ENCODE results near the gene NUP133.

DNA sequence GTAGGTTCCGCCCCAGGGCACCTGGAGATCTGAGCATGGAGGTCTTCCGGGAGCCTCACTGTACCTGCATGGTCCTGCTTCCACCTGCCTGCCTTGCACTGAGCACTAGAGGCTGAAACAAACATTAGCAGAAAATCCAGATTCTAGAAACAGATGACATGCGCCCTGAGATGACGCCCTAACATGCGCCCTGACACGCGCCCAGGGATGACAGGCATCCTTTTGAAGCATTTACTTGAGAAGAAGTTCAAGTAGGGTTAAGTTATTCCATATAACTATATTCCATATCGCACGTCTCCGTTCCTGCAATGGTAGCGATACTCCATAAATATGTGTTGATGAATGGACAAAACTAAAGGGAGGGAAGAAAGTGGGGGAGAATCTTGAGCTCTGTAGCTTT is 87.9 kb downstream of the NUP133 start:
- TF ChIP-seq, protein P1, sequence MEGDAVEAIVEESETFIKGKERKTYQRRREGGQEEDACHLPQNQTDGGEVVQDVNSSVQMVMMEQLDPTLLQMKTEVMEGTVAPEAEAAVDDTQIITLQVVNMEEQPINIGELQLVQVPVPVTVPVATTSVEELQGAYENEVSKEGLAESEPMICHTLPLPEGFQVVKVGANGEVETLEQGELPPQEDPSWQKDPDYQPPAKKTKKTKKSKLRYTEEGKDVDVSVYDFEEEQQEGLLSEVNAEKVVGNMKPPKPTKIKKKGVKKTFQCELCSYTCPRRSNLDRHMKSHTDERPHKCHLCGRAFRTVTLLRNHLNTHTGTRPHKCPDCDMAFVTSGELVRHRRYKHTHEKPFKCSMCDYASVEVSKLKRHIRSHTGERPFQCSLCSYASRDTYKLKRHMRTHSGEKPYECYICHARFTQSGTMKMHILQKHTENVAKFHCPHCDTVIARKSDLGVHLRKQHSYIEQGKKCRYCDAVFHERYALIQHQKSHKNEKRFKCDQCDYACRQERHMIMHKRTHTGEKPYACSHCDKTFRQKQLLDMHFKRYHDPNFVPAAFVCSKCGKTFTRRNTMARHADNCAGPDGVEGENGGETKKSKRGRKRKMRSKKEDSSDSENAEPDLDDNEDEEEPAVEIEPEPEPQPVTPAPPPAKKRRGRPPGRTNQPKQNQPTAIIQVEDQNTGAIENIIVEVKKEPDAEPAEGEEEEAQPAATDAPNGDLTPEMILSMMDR (IDR thresholded peaks at IDR 0.05) = no peak
- TF ChIP-seq, protein P2, sequence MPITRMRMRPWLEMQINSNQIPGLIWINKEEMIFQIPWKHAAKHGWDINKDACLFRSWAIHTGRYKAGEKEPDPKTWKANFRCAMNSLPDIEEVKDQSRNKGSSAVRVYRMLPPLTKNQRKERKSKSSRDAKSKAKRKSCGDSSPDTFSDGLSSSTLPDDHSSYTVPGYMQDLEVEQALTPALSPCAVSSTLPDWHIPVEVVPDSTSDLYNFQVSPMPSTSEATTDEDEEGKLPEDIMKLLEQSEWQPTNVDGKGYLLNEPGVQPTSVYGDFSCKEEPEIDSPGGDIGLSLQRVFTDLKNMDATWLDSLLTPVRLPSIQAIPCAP (CRISPR knock-in tag; IDR thresholded peaks at IDR 0.05) = no peak
- TF ChIP-seq, protein P3, sequence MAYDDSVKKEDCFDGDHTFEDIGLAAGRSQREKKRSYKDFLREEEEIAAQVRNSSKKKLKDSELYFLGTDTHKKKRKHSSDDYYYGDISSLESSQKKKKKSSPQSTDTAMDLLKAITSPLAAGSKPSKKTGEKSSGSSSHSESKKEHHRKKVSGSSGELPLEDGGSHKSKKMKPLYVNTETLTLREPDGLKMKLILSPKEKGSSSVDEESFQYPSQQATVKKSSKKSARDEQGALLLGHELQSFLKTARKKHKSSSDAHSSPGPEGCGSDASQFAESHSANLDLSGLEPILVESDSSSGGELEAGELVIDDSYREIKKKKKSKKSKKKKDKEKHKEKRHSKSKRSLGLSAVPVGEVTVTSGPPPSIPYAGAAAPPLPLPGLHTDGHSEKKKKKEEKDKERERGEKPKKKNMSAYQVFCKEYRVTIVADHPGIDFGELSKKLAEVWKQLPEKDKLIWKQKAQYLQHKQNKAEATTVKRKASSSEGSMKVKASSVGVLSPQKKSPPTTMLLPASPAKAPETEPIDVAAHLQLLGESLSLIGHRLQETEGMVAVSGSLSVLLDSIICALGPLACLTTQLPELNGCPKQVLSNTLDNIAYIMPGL (CRISPR knock-in tag; IDR thresholded peaks at IDR 0.05) = no peak
- TF ChIP-seq TEAD4 (CRISPR knock-in tag; IDR thresholded peaks at IDR 0.05) (no peak), NFYB (CRISPR knock-in tag; conservative IDR thresholded peaks at IDR 0.05; ENCODE audit: low read depth) (no peak)
- TF ChIP-seq, protein P4, sequence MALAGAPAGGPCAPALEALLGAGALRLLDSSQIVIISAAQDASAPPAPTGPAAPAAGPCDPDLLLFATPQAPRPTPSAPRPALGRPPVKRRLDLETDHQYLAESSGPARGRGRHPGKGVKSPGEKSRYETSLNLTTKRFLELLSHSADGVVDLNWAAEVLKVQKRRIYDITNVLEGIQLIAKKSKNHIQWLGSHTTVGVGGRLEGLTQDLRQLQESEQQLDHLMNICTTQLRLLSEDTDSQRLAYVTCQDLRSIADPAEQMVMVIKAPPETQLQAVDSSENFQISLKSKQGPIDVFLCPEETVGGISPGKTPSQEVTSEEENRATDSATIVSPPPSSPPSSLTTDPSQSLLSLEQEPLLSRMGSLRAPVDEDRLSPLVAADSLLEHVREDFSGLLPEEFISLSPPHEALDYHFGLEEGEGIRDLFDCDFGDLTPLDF (CRISPR knock-in tag; IDR thresholded peaks at IDR 0.05) = no peak
- TF ChIP-seq, protein P5, sequence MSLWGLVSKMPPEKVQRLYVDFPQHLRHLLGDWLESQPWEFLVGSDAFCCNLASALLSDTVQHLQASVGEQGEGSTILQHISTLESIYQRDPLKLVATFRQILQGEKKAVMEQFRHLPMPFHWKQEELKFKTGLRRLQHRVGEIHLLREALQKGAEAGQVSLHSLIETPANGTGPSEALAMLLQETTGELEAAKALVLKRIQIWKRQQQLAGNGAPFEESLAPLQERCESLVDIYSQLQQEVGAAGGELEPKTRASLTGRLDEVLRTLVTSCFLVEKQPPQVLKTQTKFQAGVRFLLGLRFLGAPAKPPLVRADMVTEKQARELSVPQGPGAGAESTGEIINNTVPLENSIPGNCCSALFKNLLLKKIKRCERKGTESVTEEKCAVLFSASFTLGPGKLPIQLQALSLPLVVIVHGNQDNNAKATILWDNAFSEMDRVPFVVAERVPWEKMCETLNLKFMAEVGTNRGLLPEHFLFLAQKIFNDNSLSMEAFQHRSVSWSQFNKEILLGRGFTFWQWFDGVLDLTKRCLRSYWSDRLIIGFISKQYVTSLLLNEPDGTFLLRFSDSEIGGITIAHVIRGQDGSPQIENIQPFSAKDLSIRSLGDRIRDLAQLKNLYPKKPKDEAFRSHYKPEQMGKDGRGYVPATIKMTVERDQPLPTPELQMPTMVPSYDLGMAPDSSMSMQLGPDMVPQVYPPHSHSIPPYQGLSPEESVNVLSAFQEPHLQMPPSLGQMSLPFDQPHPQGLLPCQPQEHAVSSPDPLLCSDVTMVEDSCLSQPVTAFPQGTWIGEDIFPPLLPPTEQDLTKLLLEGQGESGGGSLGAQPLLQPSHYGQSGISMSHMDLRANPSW (CRISPR knock-in tag; conservative IDR thresholded peaks at IDR 0.05; ENCODE audit: low read depth) = no peak
- TF ChIP-seq, protein P6, sequence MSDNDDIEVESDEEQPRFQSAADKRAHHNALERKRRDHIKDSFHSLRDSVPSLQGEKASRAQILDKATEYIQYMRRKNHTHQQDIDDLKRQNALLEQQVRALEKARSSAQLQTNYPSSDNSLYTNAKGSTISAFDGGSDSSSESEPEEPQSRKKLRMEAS (CRISPR knock-in tag; IDR thresholded peaks at IDR 0.05) = no peak
- TF ChIP-seq, protein P7, sequence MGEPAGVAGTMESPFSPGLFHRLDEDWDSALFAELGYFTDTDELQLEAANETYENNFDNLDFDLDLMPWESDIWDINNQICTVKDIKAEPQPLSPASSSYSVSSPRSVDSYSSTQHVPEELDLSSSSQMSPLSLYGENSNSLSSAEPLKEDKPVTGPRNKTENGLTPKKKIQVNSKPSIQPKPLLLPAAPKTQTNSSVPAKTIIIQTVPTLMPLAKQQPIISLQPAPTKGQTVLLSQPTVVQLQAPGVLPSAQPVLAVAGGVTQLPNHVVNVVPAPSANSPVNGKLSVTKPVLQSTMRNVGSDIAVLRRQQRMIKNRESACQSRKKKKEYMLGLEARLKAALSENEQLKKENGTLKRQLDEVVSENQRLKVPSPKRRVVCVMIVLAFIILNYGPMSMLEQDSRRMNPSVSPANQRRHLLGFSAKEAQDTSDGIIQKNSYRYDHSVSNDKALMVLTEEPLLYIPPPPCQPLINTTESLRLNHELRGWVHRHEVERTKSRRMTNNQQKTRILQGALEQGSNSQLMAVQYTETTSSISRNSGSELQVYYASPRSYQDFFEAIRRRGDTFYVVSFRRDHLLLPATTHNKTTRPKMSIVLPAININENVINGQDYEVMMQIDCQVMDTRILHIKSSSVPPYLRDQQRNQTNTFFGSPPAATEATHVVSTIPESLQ (CRISPR knock-in tag; IDR thresholded peaks at IDR 0.05) = no peak
